HG03039 (cell line): ENCODE results near the gene C1QTNF7.

Source experiments
- ATAC-seq: cut with Tn5 transposase; IDR thresholded peaks from one replicate; pipeline ENCODE4 v1.9.1; 2021; ENCODE audit warnings: mild to moderate bottlenecking, moderate library complexity; ENCODE audit not compliant: unreplicated experiment

Gene C1QTNF7, protein sequence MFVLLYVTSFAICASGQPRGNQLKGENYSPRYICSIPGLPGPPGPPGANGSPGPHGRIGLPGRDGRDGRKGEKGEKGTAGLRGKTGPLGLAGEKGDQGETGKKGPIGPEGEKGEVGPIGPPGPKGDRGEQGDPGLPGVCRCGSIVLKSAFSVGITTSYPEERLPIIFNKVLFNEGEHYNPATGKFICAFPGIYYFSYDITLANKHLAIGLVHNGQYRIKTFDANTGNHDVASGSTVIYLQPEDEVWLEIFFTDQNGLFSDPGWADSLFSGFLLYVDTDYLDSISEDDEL

DNA sequence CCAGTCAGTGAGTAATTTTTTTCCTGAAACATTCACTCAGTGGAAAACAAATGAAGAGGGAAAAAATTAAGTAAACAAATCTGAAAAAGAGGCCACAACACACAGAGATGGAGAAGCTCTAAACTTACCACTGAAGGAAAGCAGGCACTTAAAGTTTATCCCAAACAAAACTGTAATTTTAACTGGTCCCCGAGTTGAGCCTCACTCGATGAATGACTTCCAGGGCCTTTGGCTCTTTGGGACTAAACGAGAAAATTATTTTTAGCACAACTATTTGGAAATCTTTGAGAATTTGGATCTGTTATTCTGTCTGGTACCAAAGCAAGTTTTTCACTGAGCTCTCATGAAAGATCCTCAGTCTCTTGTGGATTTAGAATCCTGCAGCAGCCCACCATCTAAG, at the start of gene C1QTNF7:
Gene C1QTNF7 (plus strand): TSS at position 333 of the 400 bp plus-strand sequence. CDS start 7,711 bp downstream, outside the sequence.
- ATAC-seq = no peak

- no peak for ATAC-seq
Measured at GRCh38 chr4:15378062-15378461, 49.8 kb upstream of the C1QTNF7 start.

GRCh38 chr4:15378493-15378892, 49.3 kb upstream of the C1QTNF7 start:
- no peak for ATAC-seq

DNA sequence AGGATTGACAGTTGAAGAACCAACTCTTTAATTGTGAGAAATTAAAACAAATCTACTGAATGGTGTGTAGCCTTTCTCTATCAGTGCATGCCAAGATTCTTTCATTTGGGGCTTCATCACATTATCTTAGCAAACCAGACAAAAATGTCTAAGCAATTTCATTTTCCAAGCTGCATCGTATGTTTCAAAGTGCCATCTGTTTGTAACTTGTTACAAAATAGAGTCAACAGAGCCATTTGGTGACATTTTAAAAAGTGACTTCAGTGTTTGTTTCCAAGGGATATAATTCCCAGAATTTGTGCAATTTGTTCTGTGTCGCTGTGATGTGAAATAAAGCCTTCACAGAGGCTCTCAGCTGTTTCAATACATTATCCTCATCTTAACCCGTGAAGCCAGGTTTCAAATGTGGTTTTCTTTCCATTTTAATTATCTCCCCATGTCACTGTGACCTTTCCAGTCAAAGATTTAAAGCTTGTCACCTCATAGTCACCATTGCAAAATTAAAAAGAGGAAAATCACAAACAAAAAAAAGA, 46.0 kb upstream of the C1QTNF7 start:
- ATAC-seq = no peak

DNA sequence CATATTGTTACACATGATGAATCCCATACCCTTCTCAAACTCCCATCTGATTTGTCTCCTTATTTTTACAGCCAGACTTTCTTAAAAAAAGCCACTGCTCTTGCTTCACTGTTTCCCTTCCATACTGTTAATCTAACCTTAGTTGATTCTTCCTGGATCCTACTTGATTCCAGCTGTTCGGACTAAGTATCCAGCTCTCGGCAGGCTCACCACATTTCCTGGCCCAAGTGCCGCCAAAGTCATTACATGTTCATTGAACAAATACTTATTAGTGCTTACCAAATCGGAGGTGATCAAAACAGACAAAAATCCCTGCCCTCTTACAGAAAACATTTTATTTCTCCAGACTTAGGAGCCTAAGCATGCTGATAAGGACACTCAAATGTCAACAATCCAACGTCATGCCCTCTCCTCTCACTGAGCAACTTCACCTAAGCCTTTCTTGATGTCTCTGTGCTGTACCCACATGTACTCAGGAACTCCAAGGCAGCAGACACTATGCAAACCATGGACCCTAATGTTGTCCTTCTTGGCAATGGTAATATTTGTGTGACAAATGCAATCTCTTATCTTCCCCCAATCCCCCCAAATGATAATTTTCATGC, 45.1 kb upstream of the C1QTNF7 start:
- ATAC-seq = no peak

- no peak for ATAC-seq
Measured at GRCh38 chr4:15385515-15385914, 42.3 kb upstream of the C1QTNF7 start.

- no peak for ATAC-seq
Measured at GRCh38 chr4:15385928-15386327, 41.9 kb upstream of the C1QTNF7 start.

GRCh38 chr4:15390494-15390893, 37.3 kb upstream of the C1QTNF7 start:
- ATAC-seq = no peak

DNA sequence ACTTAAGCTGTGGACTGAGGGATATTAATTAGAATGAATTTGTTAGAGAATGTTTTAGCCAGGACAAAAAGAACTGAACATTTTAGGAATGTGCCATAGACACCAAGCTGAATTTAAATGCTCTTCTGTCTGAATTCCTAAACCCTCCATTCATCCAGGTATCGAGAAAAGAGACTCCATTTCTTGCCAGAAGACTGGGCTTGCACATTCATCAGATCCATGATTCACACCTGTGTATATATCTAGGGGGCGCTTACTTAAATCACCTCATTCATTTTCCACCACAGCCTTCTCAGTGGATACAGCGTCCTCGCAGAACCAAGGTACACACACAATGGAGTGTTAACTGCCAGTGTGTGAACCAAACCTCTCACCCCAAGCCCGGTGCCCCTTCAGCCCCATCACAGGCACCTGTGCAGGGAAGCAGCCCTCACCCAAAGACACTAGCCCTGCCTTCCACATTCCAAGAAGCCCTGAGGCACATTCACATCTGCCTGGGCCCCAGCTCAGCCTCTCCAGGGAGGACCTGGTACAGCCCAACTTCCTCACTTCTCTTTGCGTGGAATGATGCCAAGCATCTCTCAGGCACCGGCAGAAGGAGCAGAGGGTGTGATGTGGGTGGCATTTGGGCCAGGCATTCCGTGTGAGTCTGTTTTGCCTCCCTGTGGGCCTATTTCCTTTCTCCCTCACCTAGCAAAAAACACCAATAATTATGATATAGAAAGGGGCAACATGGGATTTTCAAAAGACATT, 35.6 kb upstream of the C1QTNF7 start:
- no peak for ATAC-seq

DNA sequence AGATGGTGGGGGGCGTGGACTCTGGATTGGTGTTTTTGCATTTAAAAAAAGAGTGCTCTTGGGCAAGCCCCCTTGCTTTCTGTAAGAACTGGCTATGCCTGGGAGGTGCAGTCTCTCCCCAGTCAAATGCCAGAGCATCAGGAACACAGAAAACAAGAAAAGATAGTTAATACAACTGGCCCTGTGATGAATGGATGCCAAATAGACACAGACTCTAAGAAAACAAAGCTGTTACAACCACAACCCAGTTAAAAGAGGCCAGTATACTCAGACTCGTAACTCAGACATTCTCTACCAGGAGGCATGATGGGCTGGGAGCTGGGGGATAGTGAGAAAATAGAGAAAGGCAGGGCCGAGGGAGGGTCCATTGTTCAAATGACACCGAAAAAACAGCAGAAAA, 32.5 kb upstream of the C1QTNF7 start:
- no peak for ATAC-seq

- peak; percentile 71 for ATAC-seq
Measured at GRCh38 chr4:15396157-15396800, 31.6 kb upstream of the C1QTNF7 start.

DNA sequence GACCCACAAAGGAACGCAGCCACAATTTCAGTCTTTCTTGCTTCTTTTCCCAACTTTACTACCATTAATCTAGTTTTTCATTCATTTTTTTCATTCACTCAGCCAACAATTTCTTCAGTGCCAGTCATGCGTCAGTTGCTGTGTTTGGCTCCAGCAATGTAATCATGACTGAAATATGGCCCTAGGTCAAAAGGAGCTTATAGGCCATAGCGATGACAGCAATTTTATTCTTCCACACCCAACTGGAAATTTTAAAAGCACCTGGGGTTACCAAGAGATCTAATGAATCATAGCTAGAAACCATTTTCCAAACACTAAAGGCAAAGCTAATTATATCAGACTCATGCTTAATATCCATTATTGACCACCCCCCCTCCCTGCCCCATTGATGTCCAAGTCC, 29.8 kb upstream of the C1QTNF7 start:
- no peak for ATAC-seq

- ATAC-seq = no peak
Measured at GRCh38 chr4:15398732-15399131, 29.1 kb upstream of the C1QTNF7 start.

DNA sequence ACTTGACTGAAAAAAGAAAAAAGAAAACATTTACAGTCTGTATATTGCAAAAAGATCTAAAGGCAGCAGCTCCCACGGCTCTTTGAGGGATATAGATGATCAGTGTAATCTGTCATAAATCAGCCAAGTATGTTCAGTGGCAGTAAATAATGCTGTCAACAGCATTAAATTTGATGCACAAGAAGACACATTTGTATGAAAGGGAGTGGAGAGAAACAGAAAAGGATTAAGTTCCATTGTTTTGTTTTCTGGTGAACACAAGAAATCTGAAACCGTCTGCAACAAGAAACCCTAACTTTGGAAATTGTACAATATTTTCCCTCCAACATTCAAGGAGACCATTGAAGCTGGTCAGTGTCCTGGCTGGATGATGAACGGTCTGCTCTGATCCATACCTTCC, 27.6 kb upstream of the C1QTNF7 start:
- ATAC-seq = no peak

- ATAC-seq = peak; percentile 55
Measured at GRCh38 chr4:15400981-15401671, 26.7 kb upstream of the C1QTNF7 start.

- ATAC-seq = no peak
Measured at GRCh38 chr4:15402146-15402545, 25.7 kb upstream of the C1QTNF7 start.

GRCh38 chr4:15402974-15403373, 24.9 kb upstream of the C1QTNF7 start:
- no peak for ATAC-seq

- no peak for ATAC-seq
Measured at GRCh38 chr4:15405018-15405417, 22.8 kb upstream of the C1QTNF7 start.

GRCh38 chr4:15410750-15411149, 17.1 kb upstream of the C1QTNF7 start:
- no peak for ATAC-seq

GRCh38 chr4:15412461-15412860, 15.4 kb upstream of the C1QTNF7 start:
- ATAC-seq = no peak
